ENCODE data around the gene NBPF4. TPM values are rescaled to one million over a fixed set of nuclear protein-coding genes. Genes with fewer than 3 reads are reported as not detected.

The NBPF4 gene
- total and polyA plus RNA-seq, 12 donors: 0.08 to 0.18 (median 0.14) TPM; not detected in 9

DNA sequence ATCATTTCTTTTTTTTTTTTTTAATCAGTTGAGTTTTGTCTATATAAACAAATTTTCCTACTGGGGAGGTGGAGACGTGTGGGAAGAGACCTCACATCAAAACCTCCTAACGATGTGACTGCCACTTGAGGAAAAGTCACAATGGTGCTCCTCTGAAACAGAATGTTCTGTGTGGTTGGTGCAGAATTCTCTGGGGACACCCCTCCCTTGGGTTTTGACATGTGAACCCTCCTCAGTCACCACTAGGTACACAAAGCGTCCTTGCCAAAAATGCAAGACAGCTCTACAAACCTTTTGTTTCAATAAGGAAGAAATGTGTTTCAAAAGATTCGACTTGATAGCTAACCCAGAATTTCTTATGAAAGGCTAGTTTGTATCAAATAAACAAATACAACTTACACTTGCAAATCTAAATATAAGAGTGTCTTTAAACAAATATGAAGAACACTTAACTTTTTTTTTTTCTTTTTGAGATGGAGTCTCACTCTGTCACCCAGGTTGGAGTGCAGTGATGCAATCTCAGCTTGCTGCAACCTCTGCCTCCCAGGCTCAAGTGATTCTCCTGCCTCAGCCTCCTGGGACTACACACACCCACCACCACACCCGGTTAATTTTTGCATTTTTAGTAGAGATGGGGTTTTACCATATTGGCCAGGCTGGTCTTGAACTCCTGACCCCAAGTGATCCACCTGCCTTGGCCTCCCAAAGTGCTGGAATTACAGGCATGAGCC lies 53.0 kb downstream of the NBPF4 start:
- no peak overlapping the region for H3K27ac ChIP-seq
- no peaks in the 10 kb centered on the region for H3K36me3 ChIP-seq (replicated peaks in 1 of 2)
- intact Hi-C loops (cut with DNase I): no loop called here
- H3K4me3 ChIP-seq: no peak overlapping the region
- H3K27me3 ChIP-seq: no peaks in the 10 kb centered on the region
- 85 to 90% (median 88%) methylated on average over 5 of the region's 5 CpGs for WGBS, 4 donors
- H3K4me1 ChIP-seq (replicated peaks in 1 of 2): peaks cover 0 to 7% of the 10 kb centered on the region in 2 donors
- DNase-seq: no peak
- TF ChIP-seq CTCF (IDR thresholded peaks at IDR 0.05): no peak
- TF ChIP-seq POLR2A (IDR thresholded peaks at IDR 0.05): no peak
- no peaks in the 10 kb centered on the region for H3K9me3 ChIP-seq (replicated peaks in 1 of 3)

- H3K4me1 ChIP-seq (replicated peaks in 1 of 2): peaks cover 0 to 7% of the 10 kb centered on the region in 2 donors
- intact Hi-C loops (cut with DNase I): no loop called here
- no peaks in the 10 kb centered on the region for H3K27me3 ChIP-seq
- H3K36me3 ChIP-seq (replicated peaks in 1 of 2): no peaks in the 10 kb centered on the region
- 74 to 82% (median 79%) methylated on average over 7 of the region's 7 CpGs for WGBS, 4 donors
- H3K4me3 ChIP-seq: no peak overlapping the region
- DNase-seq: no peak
- no peaks in the 10 kb centered on the region for H3K9me3 ChIP-seq (replicated peaks in 1 of 3)
- no peak overlapping the region for H3K27ac ChIP-seq
- no peak for TF ChIP-seq POLR2A (IDR thresholded peaks at IDR 0.05)
- TF ChIP-seq CTCF (IDR thresholded peaks at IDR 0.05): no peak
These were observed 53.8 kb downstream of the NBPF4 start for GRCh38 chr1:108190001-108190634.

GRCh38 chr1:108188801-108189200 lies 55.1 kb downstream of the NBPF4 start:
- no peak overlapping the region for H3K4me3 ChIP-seq
- H3K36me3 ChIP-seq (replicated peaks in 1 of 2): no peaks in the 10 kb centered on the region
- H3K9me3 ChIP-seq (replicated peaks in 1 of 3): no peaks in the 10 kb centered on the region
- WGBS, 4 donors: 82 to 100% (median 99%) methylated on average over 1 of the region's 1 CpG
- intact Hi-C loops (cut with DNase I): no loop called here
- DNase-seq: no peak
- H3K27me3 ChIP-seq: no peaks in the 10 kb centered on the region
- no peaks in the 10 kb centered on the region for H3K4me1 ChIP-seq (replicated peaks in 1 of 2)
- no peak for TF ChIP-seq CTCF (IDR thresholded peaks at IDR 0.05)
- H3K27ac ChIP-seq: no peak overlapping the region

- Histone ChIP-seq H3K4me3 (no peak overlapping the region), H3K4me1 (replicated peaks in 1 of 2) (peaks cover 12 to 15% of the 10 kb centered on the region in 2 donors), H3K9me3 (replicated peaks in 1 of 3) (no peaks in the 10 kb centered on the region), H3K27ac (peak overlapping the region in 3 of 5 donors; percentile 48 to 56 (median 48)), H3K27me3 (no peaks in the 10 kb centered on the region), H3K36me3 (replicated peaks in 1 of 2) (peaks cover 0 to 10% of the 10 kb centered on the region in 2 donors)
- no peak for TF ChIP-seq POLR2A (IDR thresholded peaks at IDR 0.05)
- no peak for TF ChIP-seq CTCF (IDR thresholded peaks at IDR 0.05)
- DNase-seq: no peak
- intact Hi-C loops (cut with DNase I): no loop called here
- WGBS, 4 donors: 48 to 50% (median 50%) methylated on average over 2 of the region's 2 CpGs
These were observed 60.7 kb downstream of the NBPF4 start for GRCh38 chr1:108182959-108183700.
